H1 (cell line): ENCODE data around the gene CERCAM. TPM values are rescaled to one million over a fixed set of nuclear protein-coding genes. Genes with fewer than 3 reads are reported as not detected.

Experiments used
- CTCF ChIA-PET: fragments of 300-600 bp; sonication (Branson Sonifier 250); formaldehyde crosslinking; loops from one replicate; lab custom pipeline; 2021; ENCODE audit not compliant: partially characterized antibody; lab: Charles Lee
- POLR2A ChIA-PET: fragments of 300-600 bp; sonication (Branson Sonifier 250); formaldehyde crosslinking; loops from one replicate; lab custom pipeline; 2021; ENCODE audit warnings: inconsistent platforms; ENCODE audit not compliant: partially characterized antibody; lab: Charles Lee
- DNase-seq, 2 experiments: peaks; one replicate each; pipeline versions ENCODE4 v3.0.0 to v3.0.0-alpha.2; 2010 to 2022; ENCODE audit warnings: low spot score in 2 of 2, low read depth in 1 of 2, mixed read lengths in 1 of 2
- FAIRE-seq: peaks from 2 replicates; lab custom pipeline; 2011; peaks lifted over from hg19 to GRCh38; lab: Jason Lieb, UNC
- H2AFZ ChIP-seq: 2 replicates; pipeline ENCODE4 v1.8.1; 2012; ENCODE audit warnings: low read length, inconsistent platforms
- H2AK5ac ChIP-seq: 2 replicates; pipeline ENCODE4 v1.6.1; 2013; ENCODE audit warnings: low read depth, low read length
- H2BK120ac ChIP-seq: replicated peaks from 2 replicates; pipeline ENCODE3; 2013; ENCODE audit warnings: low read depth, low read length, inconsistent platforms
- H2BK12ac ChIP-seq: 2 replicates; pipeline ENCODE4 v1.6.1; 2013; ENCODE audit warnings: low read depth, low read length
- H2BK15ac ChIP-seq: 2 replicates; pipeline ENCODE4 v1.6.1; 2013; ENCODE audit warnings: low read length
- H2BK20ac ChIP-seq: 2 replicates; pipeline ENCODE4 v1.6.1; 2013; ENCODE audit warnings: low read length
- H2BK5ac ChIP-seq: 2 replicates; pipeline ENCODE4 v1.6.1; 2013; ENCODE audit warnings: low read depth, low read length
- H3K14ac ChIP-seq: 2 replicates; pipeline ENCODE4 v1.6.1; 2013; ENCODE audit warnings: inconsistent platforms; ENCODE audit not compliant: insufficient read length
- H3K18ac ChIP-seq: 2 replicates; pipeline ENCODE4 v1.6.1; 2013; ENCODE audit warnings: low read length; ENCODE audit errors: extremely low read depth
- H3K23ac ChIP-seq: 2 replicates; pipeline ENCODE4 v1.6.1; 2013; ENCODE audit warnings: inconsistent platforms; ENCODE audit not compliant: insufficient read length
- H3K23me2 ChIP-seq: 2 replicates; pipeline ENCODE4 v1.6.1; 2013; ENCODE audit warnings: low read depth, low read length
- H3K27ac ChIP-seq: 2 replicates; pipeline ENCODE4 v1.6.1; 2011; ENCODE audit warnings: low read depth, low read length, inconsistent platforms
- H3K27me3 ChIP-seq, 4 experiments: replicated peaks in 1 of 4; 1 replicate in 1 of 4; 2 replicates in 3 of 4; pipeline versions ENCODE4 v1.6.1 to v1.8.1; 2011 to 2013; ENCODE audit warnings: low read length in 3 of 4, mild to moderate bottlenecking in 3 of 4, inconsistent platforms in 2 of 4, mixed read lengths in 2 of 4, moderate library complexity in 1 of 4; ENCODE audit not compliant: control insufficient read depth in 3 of 4, insufficient read depth in 3 of 4; ENCODE audit errors: extremely low read depth in 1 of 4
- H3K36me3 ChIP-seq, 4 experiments: 2 replicates each; pipeline versions ENCODE4 v1.6.1 to v1.8.1; 2011 to 2013; ENCODE audit warnings: mild to moderate bottlenecking in 4 of 4, low read length in 3 of 4, moderate library complexity in 2 of 4, control low read depth in 1 of 4, inconsistent platforms in 1 of 4; ENCODE audit not compliant: insufficient read depth in 4 of 4, control insufficient read depth in 2 of 4
- H3K4ac ChIP-seq: replicated peaks from 2 replicates; pipeline ENCODE3; 2013; ENCODE audit warnings: low read length, low read depth, mixed read lengths, inconsistent platforms; ENCODE audit not compliant: insufficient read length
- H3K4me1 ChIP-seq, 4 experiments: replicated peaks in 1 of 4; 1 replicate in 1 of 4; 2 replicates in 3 of 4; pipeline versions ENCODE4 v1.6.1 to v1.8.1; 2011 to 2013; ENCODE audit warnings: low read length in 3 of 4, inconsistent platforms in 2 of 4, mixed read lengths in 1 of 4; ENCODE audit not compliant: insufficient read depth in 4 of 4, control insufficient read depth in 3 of 4
- H3K4me2 ChIP-seq, 2 experiments: 2 replicates each; pipeline versions ENCODE4 v1.6.1 to v1.8.1; 2011 to 2013; ENCODE audit warnings: low read depth in 2 of 2, low read length in 2 of 2, control low read depth in 1 of 2, inconsistent platforms in 1 of 2, mild to moderate bottlenecking in 1 of 2; ENCODE audit not compliant: insufficient read depth in 1 of 2
- H3K4me3 ChIP-seq, 4 experiments: fragments of 200-600, 300-600 bp in 1 of 4; sonication (generic), shearing (Covaris generic), sonication (Bioruptor Twin) in 1 of 4; 2 replicates each; pipeline versions ENCODE4 v1.5.1 to v1.8.1; 2011 to 2016; ENCODE audit warnings: low read length in 4 of 4, low read depth in 3 of 4, control low read depth in 2 of 4, inconsistent platforms in 2 of 4, mild to moderate bottlenecking in 2 of 4, mixed read lengths in 1 of 4, moderate library complexity in 1 of 4; ENCODE audit not compliant: insufficient read depth in 2 of 4; ENCODE audit errors: extremely low read depth in 1 of 4
- H3K56ac ChIP-seq: replicated peaks from 2 replicates; pipeline ENCODE3; 2013; ENCODE audit warnings: low read depth, mild to moderate bottlenecking, mixed read lengths, low read length, inconsistent platforms; ENCODE audit not compliant: insufficient read length
- H3K79me1 ChIP-seq: 2 replicates; pipeline ENCODE4 v1.6.1; 2013; ENCODE audit warnings: low read depth, low read length, control low read depth
- H3K79me2 ChIP-seq, 2 experiments: 2 replicates each; pipeline versions ENCODE4 v1.6.1 to v1.8.1; 2012 to 2013; ENCODE audit warnings: low read length in 2 of 2, mild to moderate bottlenecking in 2 of 2, inconsistent platforms in 1 of 2; ENCODE audit not compliant: insufficient read depth in 2 of 2, control insufficient read depth in 1 of 2
- H3K9ac ChIP-seq, 4 experiments: replicated peaks in 1 of 4; 1 replicate in 1 of 4; 2 replicates in 3 of 4; pipeline versions ENCODE4 v1.6.1 to v1.8.1; 2011 to 2013; ENCODE audit warnings: low read depth in 3 of 4, low read length in 3 of 4, control low read depth in 2 of 4, mild to moderate bottlenecking in 2 of 4, moderate library complexity in 2 of 4, inconsistent platforms in 1 of 4; ENCODE audit errors: extremely low read depth in 1 of 4
- H3K9me3 ChIP-seq, 2 experiments: 2 replicates each; pipeline versions ENCODE4 v1.6.1 to v1.8.1; 2012 to 2013; ENCODE audit warnings: mild to moderate bottlenecking in 2 of 2, moderate library complexity in 2 of 2, control low read depth in 1 of 2, inconsistent platforms in 1 of 2, low read depth in 1 of 2, low read length in 1 of 2, mixed read lengths in 1 of 2; ENCODE audit not compliant: insufficient read depth in 2 of 2
- H4K20me1 ChIP-seq, 2 experiments: replicated peaks in 1 of 2; 2 replicates each; pipeline versions ENCODE3 to v1.8.1; 2011 to 2013; ENCODE audit warnings: inconsistent platforms in 2 of 2, low read length in 2 of 2, mild to moderate bottlenecking in 1 of 2; ENCODE audit not compliant: insufficient read depth in 2 of 2, control insufficient read depth in 1 of 2
- H4K5ac ChIP-seq: 2 replicates; pipeline ENCODE4 v1.6.1; 2013; ENCODE audit warnings: low read length, low read depth, mixed read lengths, inconsistent platforms; ENCODE audit not compliant: insufficient read length
- H4K8ac ChIP-seq: 2 replicates; pipeline ENCODE4 v1.8.0; 2013; ENCODE audit warnings: mild to moderate bottlenecking, moderate library complexity, low read length, inconsistent platforms; ENCODE audit not compliant: insufficient read depth; ENCODE audit errors: extremely low read depth
- H4K91ac ChIP-seq: replicated peaks from 2 replicates; pipeline ENCODE3; 2013; ENCODE audit warnings: low read length, mixed read lengths, inconsistent platforms; ENCODE audit not compliant: insufficient read length
- CHD2 ChIP-seq: IDR thresholded peaks from 2 replicates; pipeline ENCODE4 v1.6.1; 2012; ENCODE audit warnings: low read length, improper control_type of control experiment
- JUN ChIP-seq: IDR thresholded peaks from 2 replicates; pipeline ENCODE4 v1.6.1; 2011; ENCODE audit warnings: low read depth, mild to moderate bottlenecking, improper control_type of control experiment, low read length
- KDM4A ChIP-seq: IDR thresholded peaks from one replicate; pipeline ENCODE4 v1.7.1; 2012; ENCODE audit warnings: low read depth, mild to moderate bottlenecking, moderate library complexity, low read length, inconsistent platforms; ENCODE audit not compliant: severe bottlenecking
- MAFK ChIP-seq: IDR thresholded peaks from 2 replicates; pipeline ENCODE4 v1.6.1; 2012; ENCODE audit warnings: low read depth, mild to moderate bottlenecking, improper control_type of control experiment, low read length
- PHF8 ChIP-seq: fragments of 200-600 bp; sonication (generic); conservative IDR thresholded peaks from 2 replicates; pipeline ENCODE4 v1.7.1; 2012; ENCODE audit warnings: low read depth, mild to moderate bottlenecking, inconsistent platforms, low read length, moderate library complexity
- WGBS, 2 experiments: shearing (Covaris generic) in 1 of 2; methylation state at CpG; one replicate each; pipeline versions ENCODE4 v1.1.6 to v1.1.7; 2013 to 2015; ENCODE audit warnings: low lambda C conversion rate in 2 of 2, mixed read lengths in 2 of 2, inconsistent platforms in 1 of 2, low coverage in 1 of 2, missing lambda C conversion rate in 1 of 2; ENCODE audit not compliant: insufficient replicate concordance in 2 of 2, insufficient coverage in 1 of 2, insufficient read length in 1 of 2; ENCODE audit errors: extremely low coverage in 1 of 2, missing lambda C conversion rate in 1 of 2; 5-methylcytosine and 5-hydroxymethylcytosine counted together
- polyA plus RNA-seq, 7 experiments: library from polyadenylated mRNA; depleted of rRNA in 3 of 7; stranded (reverse) in 5 of 7; unstranded in 2 of 7; fragments of >200 nt in 5 of 7; fragments of 200-250 nt in 2 of 7; gene quantifications; 1 replicate in 5 of 7; 2 replicates in 1 of 7; 4 replicates in 1 of 7; pipeline versions ENCODE4 v1.2.1 to v1.2.3, GENCODE V29; 2011 to 2013; ENCODE audit warnings: missing spikeins in 2 of 7, mixed read lengths in 2 of 7
- total RNA-seq: library from RNA; stranded (reverse); fragmentation: NEBNext Ultra II Directional; extraction: Animal tissue kit (Norgen Biotek cat#: 25700); gene quantifications from 2 replicates; pipeline ENCODE4 v1.2.1, GENCODE V29; 2021
- TF ChIP-seq, protein P1 (sequence below), 3 experiments: IDR thresholded peaks; 1 replicate in 2 of 3; 2 replicates in 1 of 3; pipeline versions ENCODE4 v1.5.1 to v1.6.1; 2011; ENCODE audit warnings: low read length in 3 of 3, mild to moderate bottlenecking in 3 of 3, inconsistent platforms in 2 of 3, low read depth in 1 of 3, moderate library complexity in 1 of 3; ENCODE audit not compliant: insufficient read depth in 1 of 3; ENCODE audit errors: control extremely low read depth in 1 of 3
- TF ChIP-seq, protein P2 (sequence below): IDR thresholded peaks from 2 replicates; pipeline ENCODE4 v1.6.1; 2011; ENCODE audit warnings: low read length, improper control_type of control experiment

CERCAM gene
- total and polyA plus RNA-seq, 2 of the 8 experiments (the other 6 are each of a cell fraction or from before 2014, with no cell fraction given) = 3.1 to 5.2 TPM

- H3K27ac ChIP-seq = no peak within 1 kb of the TSS
- FAIRE-seq = no peak
- no peak for TF ChIP-seq CHD2
- TF ChIP-seq KDM4A = peak; percentile 89
- TF ChIP-seq, protein P1, sequence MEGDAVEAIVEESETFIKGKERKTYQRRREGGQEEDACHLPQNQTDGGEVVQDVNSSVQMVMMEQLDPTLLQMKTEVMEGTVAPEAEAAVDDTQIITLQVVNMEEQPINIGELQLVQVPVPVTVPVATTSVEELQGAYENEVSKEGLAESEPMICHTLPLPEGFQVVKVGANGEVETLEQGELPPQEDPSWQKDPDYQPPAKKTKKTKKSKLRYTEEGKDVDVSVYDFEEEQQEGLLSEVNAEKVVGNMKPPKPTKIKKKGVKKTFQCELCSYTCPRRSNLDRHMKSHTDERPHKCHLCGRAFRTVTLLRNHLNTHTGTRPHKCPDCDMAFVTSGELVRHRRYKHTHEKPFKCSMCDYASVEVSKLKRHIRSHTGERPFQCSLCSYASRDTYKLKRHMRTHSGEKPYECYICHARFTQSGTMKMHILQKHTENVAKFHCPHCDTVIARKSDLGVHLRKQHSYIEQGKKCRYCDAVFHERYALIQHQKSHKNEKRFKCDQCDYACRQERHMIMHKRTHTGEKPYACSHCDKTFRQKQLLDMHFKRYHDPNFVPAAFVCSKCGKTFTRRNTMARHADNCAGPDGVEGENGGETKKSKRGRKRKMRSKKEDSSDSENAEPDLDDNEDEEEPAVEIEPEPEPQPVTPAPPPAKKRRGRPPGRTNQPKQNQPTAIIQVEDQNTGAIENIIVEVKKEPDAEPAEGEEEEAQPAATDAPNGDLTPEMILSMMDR (IDR thresholded peaks at IDR 0.05; ENCODE audit: control extremely low read depth in 1 of 3, insufficient read depth in 1 of 3, low read depth in 1 of 3, low read length in 3 of 3) = no peak
- no peak for TF ChIP-seq MAFK
- TF ChIP-seq JUN = no peak
- peak; percentile 52 for TF ChIP-seq PHF8
- TF ChIP-seq, protein P2, sequence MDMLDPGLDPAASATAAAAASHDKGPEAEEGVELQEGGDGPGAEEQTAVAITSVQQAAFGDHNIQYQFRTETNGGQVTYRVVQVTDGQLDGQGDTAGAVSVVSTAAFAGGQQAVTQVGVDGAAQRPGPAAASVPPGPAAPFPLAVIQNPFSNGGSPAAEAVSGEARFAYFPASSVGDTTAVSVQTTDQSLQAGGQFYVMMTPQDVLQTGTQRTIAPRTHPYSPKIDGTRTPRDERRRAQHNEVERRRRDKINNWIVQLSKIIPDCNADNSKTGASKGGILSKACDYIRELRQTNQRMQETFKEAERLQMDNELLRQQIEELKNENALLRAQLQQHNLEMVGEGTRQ = no peak
These were observed 35.4 kb downstream of the CERCAM start, which contains the start of gene ODF2 for GRCh38 chr9:128455849-128456612. Gene ODF2 (plus strand): TSS chr9:128456006. CDS start chr9:128456092, 86 bp downstream.

More at GRCh38 chr9:128455849-128456612, 35.4 kb downstream of the CERCAM start, which contains the start of gene ODF2:
- Histone ChIP-seq H2AK5ac (0 out of 2 replicates have a peak within 1 kb of the TSS, but pooled peaks have one; percentile 9), H2BK120ac (no peak within 1 kb of the TSS), H3K27me3 (peaks cover 18 to 50% (median 43%) of the 10 kb centered on the region in 4 experiments), H2BK20ac (0 out of 2 replicates have a peak within 1 kb of the TSS, but pooled peaks have one; percentile 1), H2BK5ac (no peak within 1 kb of the TSS; the same call in 1 of the 2 replicates), H3K79me2 (no peaks in the 10 kb centered on the region), H3K36me3 (peaks cover 0 to 2% (median 0%) of the 10 kb centered on the region in 4 experiments; a peak in 1 of 8 replicates), H3K23ac (no peak within 1 kb of the TSS), H3K9ac (peak within 1 kb of the TSS in 3 of 4 experiments; percentile 25 to 58 (median 26); a peak in 3 of 7 replicates), H2BK15ac (no peak within 1 kb of the TSS), H3K14ac (no peak within 1 kb of the TSS), H3K18ac (peak within 1 kb of the TSS; percentile 71; the same call in 1 of the 2 replicates), H3K4ac (no peak within 1 kb of the TSS), H4K8ac (no peak within 1 kb of the TSS; the same call in 1 of the 2 replicates), H3K79me1 (no peaks in the 10 kb centered on the region), H4K5ac (no peak within 1 kb of the TSS), H2BK12ac (no peak within 1 kb of the TSS), H4K20me1 (peaks cover 14 to 16% of the 10 kb centered on the region in 2 experiments), H3K9me3 (no peaks in the 10 kb centered on the region), H2AFZ (peak within 1 kb of the TSS; percentile 97), H3K4me1 (peaks cover 0 to 8% (median 5%) of the 10 kb centered on the region in 4 experiments; a peak in 5 of 7 replicates), H3K4me2 (peak within 1 kb of the TSS; percentile 78 to 93), H3K23me2 (peaks cover 6% of the 10 kb centered on the region), H3K56ac (no peak within 1 kb of the TSS), H3K4me3 (peak within 1 kb of the TSS; percentile 57 to 74 (median 70)), H4K91ac (no peak within 1 kb of the TSS)
- peak; percentile 82 to 99 for DNase-seq
- POLR2A ChIA-PET = interaction anchor here (0.7 to 1.3 kb wide), 2 partner anchors 97 to 121 kb away, joined by 3 to 5 read pairs; partner anchors contain the start of gene SPTAN1
- 2% methylated on average over 51 of the region's 82 CpGs; no CpG with 5 or more reads in 1 of the 2 experiments for WGBS, 2 experiments
- CTCF ChIA-PET = interaction anchor here (1.0 kb wide), 2 partner anchors 17 to 18 kb away, joined by 3 to 6 read pairs; no protein-coding TSS in a partner anchor
